GM12878 (cell line): Measurements from ENCODE around the gene POT1. TPM values are rescaled to one million over a fixed set of nuclear protein-coding genes. Genes with fewer than 3 reads are reported as not detected.

ENCODE experiments used
- ATAC-seq: fragments of 200-7000 bp; cut with Tn5 transposase; 3 replicates; pipeline ENCODE4 v1.9.1; 2020; ENCODE audit warnings: mild to moderate bottlenecking, moderate library complexity
- BruUV-seq: library from RNA; stranded (reverse); fragments of 400-500 nt; replicated peaks from 2 replicates; lab custom pipeline; 2021; lab: Mats Ljungman, UMichigan
- CTCF ChIA-PET: fragments of 300-600 bp; sonication (Branson Sonifier 250); formaldehyde crosslinking; extraction: SDS; loops from one replicate; lab custom pipeline; 2021; ENCODE audit warnings: inconsistent platforms; lab: Yijun Ruan, JAX
- POLR2A ChIA-PET: fragments of 350-600 bp; formaldehyde crosslinking; extraction: SDS; loops from one replicate; lab custom pipeline; 2021; ENCODE audit warnings: inconsistent platforms; lab: Charles Lee
- RAD21 ChIA-PET: fragments of 300-600 bp; sonication (Branson Sonifier 250); formaldehyde crosslinking; loops from one replicate; lab custom pipeline; 2023; ENCODE audit warnings: antibody characterized with exemption; ENCODE audit not compliant: unreplicated experiment; lab: Charles Lee
- SMC1A ChIA-PET: fragments of 300-600 bp; sonication (Branson Sonifier 250); formaldehyde crosslinking; loops from one replicate; lab custom pipeline; 2023; ENCODE audit not compliant: unreplicated experiment, uncharacterized antibody; lab: Charles Lee
- DNase-seq: peaks from one replicate; pipeline ENCODE4 v3.0.0-alpha.2; 2011; ENCODE audit warnings: low read depth, low spot score
- FAIRE-seq: peaks from 3 replicates; lab custom pipeline; 2011; peaks lifted over from hg19 to GRCh38; lab: Jason Lieb, UNC
- H2AFZ ChIP-seq: 2 replicates; pipeline ENCODE4 v1.6.0; 2011; ENCODE audit warnings: low read depth, low read length, control low read depth; ENCODE audit not compliant: control insufficient read depth
- H3K27ac ChIP-seq: 2 replicates; pipeline ENCODE4 v1.5.1; 2011; ENCODE audit warnings: control low read depth; ENCODE audit not compliant: control insufficient read depth, insufficient read depth
- H3K27me3 ChIP-seq, 2 experiments: replicated peaks in 1 of 2; 2 replicates each; pipeline versions ENCODE4 v1.6.0 to v1.6.1; 2011; ENCODE audit warnings: low read length in 1 of 2; ENCODE audit not compliant: control insufficient read depth in 2 of 2, insufficient read depth in 2 of 2
- H3K36me3 ChIP-seq, 2 experiments: 2 replicates each; pipeline ENCODE4 v1.5.1; 2011; ENCODE audit warnings: low read length in 1 of 2; ENCODE audit not compliant: control insufficient read depth in 2 of 2, insufficient read depth in 2 of 2
- H3K4me1 ChIP-seq: 2 replicates; pipeline ENCODE4 v1.6.1; 2011; ENCODE audit warnings: mild to moderate bottlenecking, low read length, moderate library complexity, mixed read lengths; ENCODE audit not compliant: control insufficient read depth, insufficient read depth
- H3K4me2 ChIP-seq: 2 replicates; pipeline ENCODE4 v1.6.0; 2011; ENCODE audit warnings: control low read depth; ENCODE audit not compliant: control insufficient read depth, insufficient read depth
- H3K4me3 ChIP-seq: fragments of 200-600 bp; sonication (generic); 2 replicates; pipeline ENCODE4 v1.5.1; 2016
- H3K79me2 ChIP-seq: 2 replicates; pipeline ENCODE4 v1.6.0; 2011; ENCODE audit warnings: low read length; ENCODE audit not compliant: control insufficient read depth, insufficient read depth
- H3K9ac ChIP-seq: 2 replicates; pipeline ENCODE4 v1.8.0; 2011; ENCODE audit warnings: low read length, control low read depth, mixed read lengths; ENCODE audit not compliant: control insufficient read depth, insufficient read depth
- H3K9me3 ChIP-seq: replicated peaks from 3 replicates; pipeline ENCODE4 v1.5.1; 2011; ENCODE audit warnings: mild to moderate bottlenecking, low read length; ENCODE audit not compliant: control insufficient read depth, insufficient read depth
- H4K20me1 ChIP-seq: 2 replicates; pipeline ENCODE4 v1.6.0; 2011; ENCODE audit not compliant: control insufficient read depth, insufficient read depth
- CBX3 ChIP-seq: fragments of 200-600 bp; sonication (generic); IDR thresholded peaks from 2 replicates; pipeline ENCODE4 v1.6.1; 2016; ENCODE audit warnings: low read depth, borderline replicate concordance
- PAX5 ChIP-seq: IDR thresholded peaks from 2 replicates; pipeline ENCODE4 v1.6.1; 2011; ENCODE audit warnings: low read depth, low read length, borderline replicate concordance
- SREBF1 ChIP-seq: IDR thresholded peaks from 2 replicates; pipeline ENCODE4 v1.6.1; 2012; ENCODE audit warnings: mild to moderate bottlenecking, low read length
- WGBS: methylation state at CpG from one replicate; pipeline ENCODE4 v1.1.6; 2016; ENCODE audit warnings: low lambda C conversion rate; ENCODE audit not compliant: insufficient replicate concordance, insufficient coverage; ENCODE audit errors: missing lambda C conversion rate; 5-methylcytosine and 5-hydroxymethylcytosine counted together
- in situ Hi-C: fragments of 300-500 bp; cut with MboI; formaldehyde crosslinking; loops from 9 replicates; pipeline ENCODE4 v1.14.3; 2018; ENCODE audit warnings: mixed read lengths
- intact Hi-C: fragments of 100-400 bp; cut with micrococcal nuclease; formaldehyde crosslinking; loops from one replicate; pipeline ENCODE4 v1.14.2; 2022; ENCODE audit not compliant: unreplicated experiment
- polyA plus RNA-seq, 11 experiments: library from polyadenylated mRNA; depleted of rRNA in 4 of 11; unstranded in 6 of 11; stranded (reverse) in 5 of 11; fragments of >200 nt; fragmentation: Nextera tagmentation in 4 of 11; fragmentation: Illumina TruSeq in 1 of 11; extraction: Ambion mirVana in 4 of 11; extraction: Trizol in 1 of 11; gene quantifications; 1 replicate in 1 of 11; 2 replicates in 10 of 11; pipeline versions ENCODE4 v1.2.1 to v1.2.3, GENCODE V29; 2011 to 2016; ENCODE audit warnings: inconsistent platforms in 2 of 11, missing spikeins in 2 of 11, low read depth in 1 of 11
- total RNA-seq, 4 experiments: library from RNA; depleted of rRNA in 3 of 4; stranded (reverse); fragments of >200 nt in 3 of 4; fragmentation: Illumina TruSeq in 1 of 4; extraction: Trizol in 1 of 4; gene quantifications; 2 replicates each; pipeline versions ENCODE4 v1.2.1 to v1.2.3, GENCODE V29; 2013 to 2021

POT1 gene
- total and polyA plus RNA-seq, 10 of the 15 experiments (the other 5 are each of a cell fraction or from before 2014, with no cell fraction given): 16.3 to 87.0 (median 33.9) TPM

DNA sequence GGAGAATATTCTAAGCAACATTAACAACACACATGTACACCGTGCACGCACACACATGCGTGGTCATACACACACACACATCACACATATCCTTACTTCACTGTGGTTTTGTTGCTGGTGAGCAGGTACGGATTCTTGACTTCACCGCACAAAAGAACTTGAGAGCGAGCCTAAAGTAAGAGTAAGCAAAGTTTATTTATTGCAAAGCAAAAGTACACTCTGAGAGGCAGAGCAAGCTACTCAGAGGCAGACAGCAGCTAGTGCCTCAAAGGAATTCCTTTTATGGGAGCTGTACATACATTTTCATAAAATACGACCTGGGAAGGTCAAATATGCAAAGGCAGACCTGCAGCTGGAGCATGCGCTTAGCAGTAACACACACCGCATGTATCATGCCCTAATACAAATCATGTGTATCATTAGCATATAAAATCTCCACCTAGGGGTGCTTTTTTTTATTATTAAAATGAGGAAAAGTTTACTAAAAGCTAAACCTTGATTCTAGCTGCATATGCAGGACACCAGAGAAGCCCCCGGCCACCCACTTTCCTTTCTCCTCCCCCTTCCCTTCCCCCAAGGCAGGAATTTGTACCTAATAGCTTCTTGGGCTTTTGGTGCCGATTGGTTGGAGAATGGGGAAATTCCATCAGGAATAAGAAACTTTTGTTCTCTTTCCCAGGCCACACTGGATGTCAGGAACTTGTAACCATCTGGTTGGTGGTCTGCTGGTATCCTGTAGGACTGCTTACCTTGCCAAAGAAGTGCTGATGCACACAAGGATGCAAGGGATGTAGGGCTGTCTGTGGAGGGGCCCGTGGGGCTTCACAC, 147.5 kb downstream of the POT1 start:
- H3K27me3 ChIP-seq: no peaks in the 10 kb centered on the region
- no peak overlapping the region for H3K4me3 ChIP-seq
- in situ Hi-C loops: loop anchor here (10.0 kb wide), 1 partner anchor 617 kb away; no protein-coding TSS in a partner anchor
- RAD21 ChIA-PET: no interaction called here
- WGBS: 55% methylated on average over 12 of the region's 12 CpGs
- no peak overlapping the region for H3K4me2 ChIP-seq
- no peaks in the 10 kb centered on the region for H3K36me3 ChIP-seq
- SMC1A ChIA-PET: no interaction called here
- FAIRE-seq: no peak
- H2AFZ ChIP-seq: no peak overlapping the region
- no peaks in the 10 kb centered on the region for H3K79me2 ChIP-seq
- no peaks in the 10 kb centered on the region for H3K4me1 ChIP-seq
- TF ChIP-seq CBX3 (no peak), SREBF1 (no peak), PAX5 (no peak)
- no peak overlapping the region for H3K9ac ChIP-seq
- no TSS peak for BruUV-seq
- no peaks in the 10 kb centered on the region for H4K20me1 ChIP-seq
- no peak overlapping the region for H3K27ac ChIP-seq
- no peaks in the 10 kb centered on the region for H3K9me3 ChIP-seq
- POLR2A ChIA-PET: no interaction called here
- no peak for ATAC-seq
- no peak for DNase-seq
- CTCF ChIA-PET: interaction anchor here (0.9 kb wide), 1 partner anchor 12 kb away, joined by 3 read pairs; no protein-coding TSS in a partner anchor
- intact Hi-C loops: loop anchor here (10.0 kb wide), 2 partner anchors 63 to 407 kb away; no protein-coding TSS in a partner anchor

DNA sequence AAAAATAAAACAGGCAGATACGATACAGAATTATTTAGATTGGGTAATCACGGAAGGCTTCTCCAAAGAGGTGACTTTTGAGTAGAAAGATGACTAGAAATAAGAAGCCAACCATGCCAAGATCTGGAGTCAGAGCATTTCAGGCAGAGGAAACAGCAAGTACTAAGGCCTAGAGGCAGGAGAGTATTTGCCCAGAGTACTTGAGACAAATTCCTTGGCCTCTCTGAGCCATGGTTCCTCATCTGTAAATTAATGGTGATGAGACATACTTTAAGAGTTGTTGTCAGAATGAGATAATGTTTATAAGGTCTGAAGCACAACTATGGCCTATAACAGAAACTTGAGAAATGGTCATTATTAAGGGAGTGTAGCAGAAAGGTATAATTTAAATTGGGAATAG, 148.2 kb downstream of the POT1 start:
- SMC1A ChIA-PET: no interaction called here
- no peak for ATAC-seq
- 28% methylated on average over 2 of the region's 2 CpGs for WGBS
- in situ Hi-C loops: loop anchor here (10.0 kb wide), 1 partner anchor 617 kb away; no protein-coding TSS in a partner anchor
- RAD21 ChIA-PET: no interaction called here
- no peak for DNase-seq
- Histone ChIP-seq H3K79me2 (no peaks in the 10 kb centered on the region), H3K4me3 (no peak overlapping the region), H3K36me3 (no peaks in the 10 kb centered on the region), H3K9me3 (no peaks in the 10 kb centered on the region), H3K9ac (no peak overlapping the region), H2AFZ (no peak overlapping the region), H3K4me1 (no peaks in the 10 kb centered on the region), H4K20me1 (no peaks in the 10 kb centered on the region), H3K4me2 (no peak overlapping the region), H3K27ac (no peak overlapping the region), H3K27me3 (no peaks in the 10 kb centered on the region)
- TF ChIP-seq SREBF1: no peak
- POLR2A ChIA-PET: no interaction called here
- intact Hi-C loops: loop anchor here (10.0 kb wide), 2 partner anchors 63 to 407 kb away; no protein-coding TSS in a partner anchor
- CTCF ChIA-PET: no interaction called here
- no TSS peak for BruUV-seq
- no peak for FAIRE-seq
